HEK293 (cell line): ENCODE data around the gene ABHD17A.

Source experiments
- CTCF ChIA-PET: fragments of 350-600 bp; formaldehyde crosslinking; extraction: SDS; loops from one replicate; lab custom pipeline; 2021; ENCODE audit warnings: antibody characterized with exemption; lab: Yijun Ruan, JAX
- POLR2A ChIA-PET: fragments of 300-600 bp; formaldehyde crosslinking; extraction: SDS; loops from one replicate; lab custom pipeline; 2020; ENCODE audit warnings: antibody characterized with exemption, inconsistent platforms; lab: Yijun Ruan, JAX
- H3K27ac ChIP-seq: fragments of 200-500 bp; sonication (Bioruptor generic); 2 replicates; pipeline ENCODE4 v1.5.1; 2014; ENCODE audit warnings: low read depth, low read length, control low read depth, inconsistent platforms; ENCODE audit errors: extremely low read depth
- H3K36me3 ChIP-seq, 2 experiments: fragments of 200-500 bp in 1 of 2; sonication (Bioruptor generic) in 1 of 2; 1 replicate in 1 of 2; 2 replicates in 1 of 2; pipeline ENCODE4 v1.5.1; 2014 to 2017; ENCODE audit warnings: inconsistent platforms in 2 of 2, low read length in 2 of 2; ENCODE audit not compliant: control insufficient read depth in 2 of 2, insufficient read depth in 1 of 2
- H3K4me1 ChIP-seq: fragments of 200-500 bp; sonication (Bioruptor generic); 2 replicates; pipeline ENCODE4 v1.5.1; 2014; ENCODE audit warnings: mild to moderate bottlenecking, low read length, inconsistent platforms; ENCODE audit not compliant: control insufficient read depth, insufficient read depth
- H3K4me3 ChIP-seq: 2 replicates; pipeline ENCODE4 v1.5.1; 2011; ENCODE audit warnings: low read depth, mild to moderate bottlenecking, control low read depth, low read length, moderate library complexity
- H3K9me3 ChIP-seq: fragments of 200-500 bp; sonication (Bioruptor generic); 2 replicates; pipeline ENCODE4 v1.5.1; 2014; ENCODE audit warnings: low read depth, low read length, inconsistent platforms; ENCODE audit not compliant: control insufficient read depth, insufficient read depth
- GLI2 ChIP-seq: fragments of 450-650 bp; formaldehyde crosslinking; IDR thresholded peaks from 2 replicates; pipeline ENCODE4; 2017; ENCODE audit warnings: missing biosample characterization, missing genetic modification characterization, low read depth, borderline replicate concordance
- IKZF3 ChIP-seq: fragments of 450-650 bp; IDR thresholded peaks from 2 replicates; pipeline ENCODE4 v1.5.0; 2018; ENCODE audit warnings: missing biosample characterization, mild to moderate bottlenecking, missing genetic modification characterization, moderate library complexity
- KLF9 ChIP-seq: fragments of 450-650 bp; formaldehyde crosslinking; IDR thresholded peaks from 2 replicates; pipeline ENCODE4 v1.5.1; 2016; ENCODE audit warnings: missing biosample characterization, missing genetic modification characterization, low read depth
- TRIM28 ChIP-seq: IDR thresholded peaks from 2 replicates; pipeline ENCODE4 v1.6.1; 2011; ENCODE audit warnings: low read length, control low read depth, borderline replicate concordance
- YY1 ChIP-seq: fragments of 450-650 bp; formaldehyde crosslinking; IDR thresholded peaks from 2 replicates; pipeline ENCODE4 v1.5.1; 2018; ENCODE audit warnings: missing biosample characterization, missing genetic modification characterization
- ZBTB20 ChIP-seq: fragments of 450-650 bp; formaldehyde crosslinking; IDR thresholded peaks from 2 replicates; pipeline ENCODE4 v1.5.1; 2016; ENCODE audit warnings: missing biosample characterization, missing genetic modification characterization
- ZFHX2 ChIP-seq: fragments of 450-650 bp; formaldehyde crosslinking; conservative IDR thresholded peaks from 2 replicates; pipeline ENCODE4 v1.5.1; 2016; ENCODE audit warnings: missing biosample characterization, missing genetic modification characterization
- ZFP69B ChIP-seq: fragments of 450-650 bp; formaldehyde crosslinking; IDR thresholded peaks from 2 replicates; pipeline ENCODE4 v1.5.1; 2016; ENCODE audit warnings: missing biosample characterization, missing genetic modification characterization
- ZNF114 ChIP-seq: fragments of 450-650 bp; formaldehyde crosslinking; IDR thresholded peaks from 2 replicates; pipeline ENCODE4 v1.5.0; 2017; ENCODE audit warnings: missing biosample characterization, missing genetic modification characterization
- ZNF18 ChIP-seq: fragments of 450-650 bp; formaldehyde crosslinking; IDR thresholded peaks from 2 replicates; pipeline ENCODE4 v1.5.1; 2016; ENCODE audit warnings: missing biosample characterization, missing genetic modification characterization
- ZNF184 ChIP-seq: fragments of 450-650 bp; IDR thresholded peaks from 2 replicates; pipeline ENCODE4 v1.5.1; 2018; ENCODE audit warnings: missing biosample characterization, mild to moderate bottlenecking, missing genetic modification characterization
- ZNF26 ChIP-seq: fragments of 450-650 bp; formaldehyde crosslinking; IDR thresholded peaks from 2 replicates; pipeline ENCODE4 v1.5.1; 2016; ENCODE audit warnings: missing biosample characterization, missing genetic modification characterization
- ZNF529 ChIP-seq: fragments of 450-650 bp; formaldehyde crosslinking; IDR thresholded peaks from 2 replicates; pipeline ENCODE4 v1.5.1; 2017; ENCODE audit warnings: missing genetic modification characterization, missing biosample characterization; ENCODE audit not compliant: insufficient replicate concordance
- ZNF600 ChIP-seq: fragments of 450-650 bp; formaldehyde crosslinking; IDR thresholded peaks from 2 replicates; pipeline ENCODE4 v1.5.1; 2016; ENCODE audit warnings: missing biosample characterization, missing genetic modification characterization
- ZNF692 ChIP-seq: fragments of 450-650 bp; formaldehyde crosslinking; IDR thresholded peaks from 2 replicates; pipeline ENCODE4 v1.5.1; 2016; ENCODE audit warnings: missing biosample characterization, missing genetic modification characterization
- ZNF785 ChIP-seq: fragments of 450-650 bp; formaldehyde crosslinking; IDR thresholded peaks from 2 replicates; pipeline ENCODE4 v1.5.1; 2016; ENCODE audit warnings: missing biosample characterization, missing genetic modification characterization
- TF ChIP-seq, protein P1 (sequence below): fragments of 450-650 bp; formaldehyde crosslinking; IDR thresholded peaks from 2 replicates; pipeline ENCODE4 v1.5.1; 2016; ENCODE audit warnings: missing biosample characterization, missing genetic modification characterization
- TF ChIP-seq, protein P2 (sequence below): fragments of 450-650 bp; IDR thresholded peaks from 2 replicates; pipeline ENCODE4 v1.5.1; 2018; ENCODE audit warnings: missing biosample characterization, mild to moderate bottlenecking, missing genetic modification characterization
- TF ChIP-seq, protein P3 (sequence below): fragments of 450-650 bp; formaldehyde crosslinking; optimal IDR thresholded peaks from 2 replicates; pipeline ENCODE3; 2016; ENCODE audit warnings: missing biosample characterization, mild to moderate bottlenecking, missing genetic modification characterization

Gene ABHD17A

DNA sequence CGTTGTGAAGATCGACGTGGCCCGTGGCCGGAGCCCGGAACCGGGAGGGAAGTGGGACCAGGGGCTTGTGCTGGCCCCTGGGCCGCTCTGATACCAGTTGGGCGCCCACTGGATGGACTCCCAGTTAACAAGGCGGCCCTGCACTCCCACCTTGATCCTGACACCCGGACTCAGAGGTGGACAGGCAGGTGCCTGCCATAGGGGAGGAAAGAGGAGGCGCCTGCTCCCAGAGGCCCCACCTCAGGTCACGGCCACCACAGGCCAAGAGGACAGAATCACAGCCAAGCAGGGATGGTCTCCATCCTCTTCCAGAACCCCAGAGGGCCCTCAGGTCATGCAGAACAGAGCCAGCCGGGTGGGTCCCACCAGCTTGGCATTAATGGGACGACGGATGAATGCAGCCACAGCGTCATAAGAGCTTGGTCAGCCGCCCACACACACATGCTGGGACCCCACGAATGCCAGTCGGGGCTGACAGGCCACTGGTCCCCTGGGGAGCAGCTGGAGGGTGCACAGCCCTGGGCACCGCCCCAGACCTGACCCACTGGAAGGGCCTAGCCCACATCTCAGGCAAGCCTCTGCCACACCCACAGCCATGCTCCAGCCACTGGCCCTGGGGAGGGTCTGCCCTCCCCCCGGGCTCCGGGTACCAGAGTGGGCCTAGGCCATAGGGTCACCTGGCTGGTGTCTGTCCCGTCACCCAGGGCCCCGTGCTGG lies 12.3 kb downstream of the ABHD17A start:
- Histone ChIP-seq H3K4me1 (peaks cover 10% of the 10 kb centered on the region), H3K9me3 (no peaks in the 10 kb centered on the region), H3K27ac (no peak overlapping the region; the same call in 1 of the 2 replicates), H3K36me3 (peaks cover 0 to 18% of the 10 kb centered on the region in 2 experiments; a peak in 2 of 3 replicates), H3K4me3 (no peak overlapping the region)
- TF ChIP-seq ZFP69B (tag by site-specific recombination), result peak; percentile 60; the same call in 1 of the 2 replicates
- no peak for TF ChIP-seq KLF9
- no peak for TF ChIP-seq GLI2 (tag by site-specific recombination)
- no peak for TF ChIP-seq IKZF3
- no peak for TF ChIP-seq ZNF114 (tag by site-specific recombination)
- no peak for TF ChIP-seq YY1 (tag by site-specific recombination)
- TF ChIP-seq ZNF600 (tag by site-specific recombination), result no peak
- no peak for TF ChIP-seq ZNF529 (tag by site-specific recombination)
- TF ChIP-seq, protein P1, sequence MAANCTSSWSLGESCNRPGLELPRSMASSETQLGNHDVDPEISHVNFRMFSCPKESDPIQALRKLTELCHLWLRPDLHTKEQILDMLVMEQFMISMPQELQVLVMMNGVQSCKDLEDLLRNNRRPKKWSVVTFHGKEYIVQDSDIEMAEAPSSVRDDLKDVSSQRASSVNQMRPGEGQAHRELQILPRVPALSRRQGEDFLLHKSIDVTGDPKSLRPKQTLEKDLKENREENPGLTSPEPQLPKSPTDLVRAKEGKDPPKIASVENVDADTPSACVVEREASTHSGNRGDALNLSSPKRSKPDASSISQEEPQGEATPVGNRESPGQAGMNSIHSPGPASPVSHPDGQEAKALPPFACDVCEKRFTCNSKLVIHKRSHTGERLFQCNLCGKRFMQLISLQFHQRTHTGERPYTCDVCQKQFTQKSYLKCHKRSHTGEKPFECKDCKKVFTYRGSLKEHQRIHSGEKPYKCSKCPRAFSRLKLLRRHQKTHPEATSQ (tag by site-specific recombination), result no peak
- no peak for TF ChIP-seq TRIM28
- TF ChIP-seq, protein P2, sequence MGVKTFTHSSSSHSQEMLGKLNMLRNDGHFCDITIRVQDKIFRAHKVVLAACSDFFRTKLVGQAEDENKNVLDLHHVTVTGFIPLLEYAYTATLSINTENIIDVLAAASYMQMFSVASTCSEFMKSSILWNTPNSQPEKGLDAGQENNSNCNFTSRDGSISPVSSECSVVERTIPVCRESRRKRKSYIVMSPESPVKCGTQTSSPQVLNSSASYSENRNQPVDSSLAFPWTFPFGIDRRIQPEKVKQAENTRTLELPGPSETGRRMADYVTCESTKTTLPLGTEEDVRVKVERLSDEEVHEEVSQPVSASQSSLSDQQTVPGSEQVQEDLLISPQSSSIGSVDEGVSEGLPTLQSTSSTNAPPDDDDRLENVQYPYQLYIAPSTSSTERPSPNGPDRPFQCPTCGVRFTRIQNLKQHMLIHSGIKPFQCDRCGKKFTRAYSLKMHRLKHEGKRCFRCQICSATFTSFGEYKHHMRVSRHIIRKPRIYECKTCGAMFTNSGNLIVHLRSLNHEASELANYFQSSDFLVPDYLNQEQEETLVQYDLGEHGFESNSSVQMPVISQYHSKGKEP (tag by site-specific recombination), result no peak
- no peak for TF ChIP-seq ZNF184 (tag by site-specific recombination)
- no peak for TF ChIP-seq ZNF26
- TF ChIP-seq ZNF785 (tag by site-specific recombination), result no peak
- TF ChIP-seq ZNF692 (tag by site-specific recombination), result peak; percentile 40; the same call in 1 of the 2 replicates
- TF ChIP-seq ZFHX2, result no peak
- ChIA-PET POLR2A (no interaction called here), CTCF (no interaction called here)

GRCh38 chr19:1871630-1872029 lies 13.7 kb downstream of the ABHD17A start:
- H3K36me3 ChIP-seq, result peaks cover 0 to 18% of the 10 kb centered on the region in 2 experiments; a peak in 2 of 3 replicates
- no peaks in the 10 kb centered on the region for H3K9me3 ChIP-seq
- H3K27ac ChIP-seq, result no peak overlapping the region
- TF ChIP-seq ZBTB20 (tag by site-specific recombination), result no peak
- TF ChIP-seq ZNF18 (tag by site-specific recombination), result no peak
- TF ChIP-seq, protein P3, sequence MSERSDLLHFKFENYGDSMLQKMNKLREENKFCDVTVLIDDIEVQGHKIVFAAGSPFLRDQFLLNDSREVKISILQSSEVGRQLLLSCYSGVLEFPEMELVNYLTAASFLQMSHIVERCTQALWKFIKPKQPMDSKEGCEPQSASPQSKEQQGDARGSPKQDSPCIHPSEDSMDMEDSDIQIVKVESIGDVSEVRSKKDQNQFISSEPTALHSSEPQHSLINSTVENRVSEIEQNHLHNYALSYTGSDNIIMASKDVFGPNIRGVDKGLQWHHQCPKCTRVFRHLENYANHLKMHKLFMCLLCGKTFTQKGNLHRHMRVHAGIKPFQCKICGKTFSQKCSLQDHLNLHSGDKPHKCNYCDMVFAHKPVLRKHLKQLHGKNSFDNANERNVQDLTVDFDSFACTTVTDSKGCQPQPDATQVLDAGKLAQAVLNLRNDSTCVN, result no peak
- TF ChIP-seq, all 188 proteins: peak for 0
- Histone ChIP-seq H3K4me3 (no peak overlapping the region), H3K4me1 (peaks cover 10% of the 10 kb centered on the region)
- CTCF ChIA-PET, result no interaction called here
- POLR2A ChIA-PET, result interaction anchor here (1.0 kb wide), 1 partner anchor 14 kb away, joined by 3 read pairs; no protein-coding TSS in a partner anchor
